ENCODE measurements around the gene C10orf62.

The C10orf62 gene

DNA sequence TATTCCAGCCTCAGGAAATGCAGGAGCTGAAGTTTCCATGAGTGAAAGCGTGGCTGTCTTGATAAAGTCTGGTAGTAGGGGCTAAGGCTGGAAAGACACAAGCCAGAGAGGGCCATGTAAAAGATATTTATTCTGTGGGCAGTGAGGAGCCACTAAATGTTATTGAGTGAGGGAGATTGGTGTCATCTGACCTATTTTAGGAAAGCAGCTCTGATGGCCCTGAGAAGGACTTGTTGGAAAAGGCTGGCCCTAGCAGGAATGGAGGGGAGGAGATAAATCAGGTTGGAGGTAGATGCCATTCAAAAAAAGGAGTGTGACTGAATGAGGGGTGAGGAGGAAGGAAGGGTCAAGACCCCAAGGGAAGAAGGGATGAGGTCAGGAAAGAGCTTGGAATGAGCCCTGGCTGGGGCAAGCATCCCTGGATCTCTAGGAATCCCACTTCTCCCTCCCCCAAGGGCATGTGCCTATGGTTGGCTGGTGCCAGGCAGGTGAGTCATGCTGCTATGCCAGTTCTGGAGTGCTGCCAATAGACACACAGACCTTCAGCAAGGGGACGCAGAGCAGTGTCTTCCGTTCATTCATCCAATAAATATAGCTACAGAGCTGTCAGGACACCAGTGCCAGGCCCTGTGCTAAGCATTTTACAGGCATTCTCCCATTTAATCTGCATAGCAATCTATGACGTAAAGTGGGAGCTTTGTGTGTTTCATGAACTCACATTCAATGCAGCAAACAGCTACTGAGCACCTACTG is 15.0 kb upstream of the C10orf62 start:
- ChIA-PET CTCF (interaction anchor here (0.6 to 5.1 kb wide), 14 partner anchors 9 to 1303 kb away, joined by 3 to 78 read pairs (median 4); partner anchors contain the start of gene HOGA1), POLR2A (interaction anchor here (0.9 kb wide), 1 partner anchor 10 kb away, joined by 5 read pairs; the partner anchor contains the start of gene HOGA1)
- no peak overlapping the region for H3K4me3 ChIP-seq (ENCODE audit: low read depth, low read length)
- H3K9me3 ChIP-seq (ENCODE audit: control insufficient read depth, insufficient read depth, low read depth, low read length): no peaks in the 10 kb centered on the region
- no peak overlapping the region for H3K27ac ChIP-seq (ENCODE audit: extremely low read depth, low read depth, low read length)
- peaks cover 6% of the 10 kb centered on the region for H3K4me1 ChIP-seq (ENCODE audit: control insufficient read depth, insufficient read depth, low read length)
- peaks cover 0 to 7% of the 10 kb centered on the region in 2 experiments; a peak in 1 of 3 replicates for H3K36me3 ChIP-seq (ENCODE audit: control insufficient read depth in 2 of 2, insufficient read depth in 1 of 2, low read length in 2 of 2)
- TF ChIP-seq ZNF184 (tag by site-specific recombination; IDR thresholded peaks at IDR 0.05): no peak
- TF ChIP-seq ZNF48 (tag by site-specific recombination; IDR thresholded peaks at IDR 0.05): no peak
- TF ChIP-seq, protein P1, sequence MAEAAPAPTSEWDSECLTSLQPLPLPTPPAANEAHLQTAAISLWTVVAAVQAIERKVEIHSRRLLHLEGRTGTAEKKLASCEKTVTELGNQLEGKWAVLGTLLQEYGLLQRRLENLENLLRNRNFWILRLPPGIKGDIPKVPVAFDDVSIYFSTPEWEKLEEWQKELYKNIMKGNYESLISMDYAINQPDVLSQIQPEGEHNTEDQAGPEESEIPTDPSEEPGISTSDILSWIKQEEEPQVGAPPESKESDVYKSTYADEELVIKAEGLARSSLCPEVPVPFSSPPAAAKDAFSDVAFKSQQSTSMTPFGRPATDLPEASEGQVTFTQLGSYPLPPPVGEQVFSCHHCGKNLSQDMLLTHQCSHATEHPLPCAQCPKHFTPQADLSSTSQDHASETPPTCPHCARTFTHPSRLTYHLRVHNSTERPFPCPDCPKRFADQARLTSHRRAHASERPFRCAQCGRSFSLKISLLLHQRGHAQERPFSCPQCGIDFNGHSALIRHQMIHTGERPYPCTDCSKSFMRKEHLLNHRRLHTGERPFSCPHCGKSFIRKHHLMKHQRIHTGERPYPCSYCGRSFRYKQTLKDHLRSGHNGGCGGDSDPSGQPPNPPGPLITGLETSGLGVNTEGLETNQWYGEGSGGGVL (tag by site-specific recombination; IDR thresholded peaks at IDR 0.05): 0 out of 2 replicates have a peak, but pooled peaks have one; percentile 30
- no peak for TF ChIP-seq ZNF830 (tag by site-specific recombination; IDR thresholded peaks at IDR 0.05; ENCODE audit: low read depth)
- no peak for TF ChIP-seq ZNF24 (tag by site-specific recombination; IDR thresholded peaks at IDR 0.05)
- TF ChIP-seq ZNF747 (tag by site-specific recombination; IDR thresholded peaks at IDR 0.05): no peak
- TF ChIP-seq ZBTB7A (tag by site-specific recombination; IDR thresholded peaks at IDR 0.05; ENCODE audit: low read depth): no peak
- TF ChIP-seq ZNF701 (tag by site-specific recombination; IDR thresholded peaks at IDR 0.05): no peak
- TF ChIP-seq ZIC2 (tag by site-specific recombination; IDR thresholded peaks at IDR 0.05): no peak
- no peak for TF ChIP-seq ZNF501 (tag by site-specific recombination; IDR thresholded peaks at IDR 0.05)
- TF ChIP-seq SCRT1 (tag by site-specific recombination; IDR thresholded peaks at IDR 0.05; ENCODE audit: borderline replicate concordance): no peak
- TF ChIP-seq, protein P2, sequence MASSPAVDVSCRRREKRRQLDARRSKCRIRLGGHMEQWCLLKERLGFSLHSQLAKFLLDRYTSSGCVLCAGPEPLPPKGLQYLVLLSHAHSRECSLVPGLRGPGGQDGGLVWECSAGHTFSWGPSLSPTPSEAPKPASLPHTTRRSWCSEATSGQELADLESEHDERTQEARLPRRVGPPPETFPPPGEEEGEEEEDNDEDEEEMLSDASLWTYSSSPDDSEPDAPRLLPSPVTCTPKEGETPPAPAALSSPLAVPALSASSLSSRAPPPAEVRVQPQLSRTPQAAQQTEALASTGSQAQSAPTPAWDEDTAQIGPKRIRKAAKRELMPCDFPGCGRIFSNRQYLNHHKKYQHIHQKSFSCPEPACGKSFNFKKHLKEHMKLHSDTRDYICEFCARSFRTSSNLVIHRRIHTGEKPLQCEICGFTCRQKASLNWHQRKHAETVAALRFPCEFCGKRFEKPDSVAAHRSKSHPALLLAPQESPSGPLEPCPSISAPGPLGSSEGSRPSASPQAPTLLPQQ (tag by site-specific recombination; IDR thresholded peaks at IDR 0.05): no peak
- TF ChIP-seq ZBTB8A (tag by site-specific recombination; IDR thresholded peaks at IDR 0.05): no peak
- TF ChIP-seq, protein P3, sequence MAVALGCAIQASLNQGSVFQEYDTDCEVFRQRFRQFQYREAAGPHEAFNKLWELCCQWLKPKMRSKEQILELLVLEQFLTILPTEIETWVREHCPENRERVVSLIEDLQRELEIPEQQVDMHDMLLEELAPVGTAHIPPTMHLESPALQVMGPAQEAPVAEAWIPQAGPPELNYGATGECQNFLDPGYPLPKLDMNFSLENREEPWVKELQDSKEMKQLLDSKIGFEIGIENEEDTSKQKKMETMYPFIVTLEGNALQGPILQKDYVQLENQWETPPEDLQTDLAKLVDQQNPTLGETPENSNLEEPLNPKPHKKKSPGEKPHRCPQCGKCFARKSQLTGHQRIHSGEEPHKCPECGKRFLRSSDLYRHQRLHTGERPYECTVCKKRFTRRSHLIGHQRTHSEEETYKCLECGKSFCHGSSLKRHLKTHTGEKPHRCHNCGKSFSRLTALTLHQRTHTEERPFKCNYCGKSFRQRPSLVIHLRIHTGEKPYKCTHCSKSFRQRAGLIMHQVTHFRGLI (tag by site-specific recombination; IDR thresholded peaks at IDR 0.05): no peak
- no peak for TF ChIP-seq YY2 (tag by site-specific recombination; IDR thresholded peaks at IDR 0.05)
- TF ChIP-seq ZNF792 (tag by site-specific recombination; IDR thresholded peaks at IDR 0.05): no peak
- TF ChIP-seq ZFP37 (tag by site-specific recombination; IDR thresholded peaks at IDR 0.05): no peak
- TF ChIP-seq ZNF707 (tag by site-specific recombination; IDR thresholded peaks at IDR 0.05): no peak
- no peak for TF ChIP-seq ZNF610 (tag by site-specific recombination; IDR thresholded peaks at IDR 0.05; ENCODE audit: borderline replicate concordance)
- TF ChIP-seq, protein P4, sequence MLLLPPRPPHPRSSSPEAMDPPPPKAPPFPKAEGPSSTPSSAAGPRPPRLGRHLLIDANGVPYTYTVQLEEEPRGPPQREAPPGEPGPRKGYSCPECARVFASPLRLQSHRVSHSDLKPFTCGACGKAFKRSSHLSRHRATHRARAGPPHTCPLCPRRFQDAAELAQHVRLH (tag by site-specific recombination; IDR thresholded peaks at IDR 0.05): no peak
- TF ChIP-seq ZNF510 (tag by site-specific recombination; IDR thresholded peaks at IDR 0.05; ENCODE audit: insufficient replicate concordance): no peak
- TF ChIP-seq ZNF2 (tag by site-specific recombination; IDR thresholded peaks at IDR 0.05): no peak
- TF ChIP-seq ZNF133 (tag by site-specific recombination; IDR thresholded peaks at IDR 0.05): no peak
- TF ChIP-seq ZNF423 (tag by site-specific recombination; IDR thresholded peaks at IDR 0.05): no peak
- no peak for TF ChIP-seq OVOL3 (tag by site-specific recombination; IDR thresholded peaks at IDR 0.05)
- 0 out of 2 replicates have a peak, but pooled peaks have one; percentile 28 for TF ChIP-seq GLIS2 (tag by site-specific recombination; IDR thresholded peaks at IDR 0.05)
- no peak for TF ChIP-seq ZFP3 (tag by site-specific recombination; IDR thresholded peaks at IDR 0.05; ENCODE audit: low read depth)
- TF ChIP-seq ZNF366 (tag by site-specific recombination; conservative IDR thresholded peaks at IDR 0.05): peak; percentile 73
- TF ChIP-seq ZNF169 (tag by site-specific recombination; IDR thresholded peaks at IDR 0.05): no peak
- TF ChIP-seq ZNF221 (tag by site-specific recombination; IDR thresholded peaks at IDR 0.05; ENCODE audit: borderline replicate concordance): no peak
- TF ChIP-seq, protein P5, sequence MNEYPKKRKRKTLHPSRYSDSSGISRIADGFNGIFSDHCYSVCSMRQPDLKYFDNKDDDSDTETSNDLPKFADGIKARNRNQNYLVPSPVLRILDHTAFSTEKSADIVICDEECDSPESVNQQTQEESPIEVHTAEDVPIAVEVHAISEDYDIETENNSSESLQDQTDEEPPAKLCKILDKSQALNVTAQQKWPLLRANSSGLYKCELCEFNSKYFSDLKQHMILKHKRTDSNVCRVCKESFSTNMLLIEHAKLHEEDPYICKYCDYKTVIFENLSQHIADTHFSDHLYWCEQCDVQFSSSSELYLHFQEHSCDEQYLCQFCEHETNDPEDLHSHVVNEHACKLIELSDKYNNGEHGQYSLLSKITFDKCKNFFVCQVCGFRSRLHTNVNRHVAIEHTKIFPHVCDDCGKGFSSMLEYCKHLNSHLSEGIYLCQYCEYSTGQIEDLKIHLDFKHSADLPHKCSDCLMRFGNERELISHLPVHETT (tag by site-specific recombination; IDR thresholded peaks at IDR 0.05): no peak
- TF ChIP-seq TCF7L2 (IDR thresholded peaks at IDR 0.05; ENCODE audit: borderline replicate concordance, low read depth, low read length): no peak
- no peak for TF ChIP-seq ZNF274 (IDR thresholded peaks at IDR 0.05; ENCODE audit: low read length)
- no peak for TF ChIP-seq ZNF274 (tag by site-specific recombination; IDR thresholded peaks at IDR 0.05; ENCODE audit: borderline replicate concordance)

Measured in HEK293 (cell line).